Measurements from ENCODE around the gene FAM114A1. TPM values are rescaled to one million over a fixed set of nuclear protein-coding genes. Genes with fewer than 3 reads are reported as not detected.
"Not testable (repeated sequence)": the region's sequence is repeated elsewhere in the genome, so short reads cannot be mapped to it uniquely, and the experiment has no call there.

The FAM114A1 gene
- polyA plus RNA-seq, 3 donors = 29.4 to 35.3 (median 29.5) TPM

GRCh38 chr4:38964942-38965775 is 97.6 kb downstream of the FAM114A1 start:
- DNase-seq = no peak

GRCh38 chr4:38965866-38966265 is 98.3 kb downstream of the FAM114A1 start:
- no peak for DNase-seq

GRCh38 chr4:38967260-38968095 is 99.9 kb downstream of the FAM114A1 start:
- no peak for DNase-seq

GRCh38 chr4:38968668-38969067 is 101.1 kb downstream of the FAM114A1 start:
- DNase-seq = no peak

- no peak for DNase-seq
These were observed 108.7 kb downstream of the FAM114A1 start for GRCh38 chr4:38976308-38976707.

- DNase-seq = no peak
These were observed 111.5 kb downstream of the FAM114A1 start for GRCh38 chr4:38979081-38979480.

GRCh38 chr4:38979511-38980230 is 112.1 kb downstream of the FAM114A1 start:
- DNase-seq = no peak

- no peak for DNase-seq
These were observed 113.5 kb downstream of the FAM114A1 start for GRCh38 chr4:38980903-38981676.

- DNase-seq = no peak
These were observed 114.9 kb downstream of the FAM114A1 start for GRCh38 chr4:38982361-38983095.

GRCh38 chr4:38983291-38983690 is 115.7 kb downstream of the FAM114A1 start:
- no peak for DNase-seq

GRCh38 chr4:38983787-38984598 is 116.4 kb downstream of the FAM114A1 start:
- no peak for DNase-seq

- no peak for DNase-seq
These were observed 117.9 kb downstream of the FAM114A1 start for GRCh38 chr4:38985410-38986100.

GRCh38 chr4:38987491-38987890 is 119.9 kb downstream of the FAM114A1 start:
- no peak for DNase-seq

- DNase-seq = not testable (repeated sequence)
These were observed 120.7 kb downstream of the FAM114A1 start for GRCh38 chr4:38988353-38988752.

GRCh38 chr4:38989487-38989886 is 121.9 kb downstream of the FAM114A1 start:
- DNase-seq = no peak

- DNase-seq = no peak
These were observed 122.6 kb downstream of the FAM114A1 start for GRCh38 chr4:38990241-38990640.

- no peak for DNase-seq
These were observed 126.1 kb downstream of the FAM114A1 start for GRCh38 chr4:38993683-38994082.

GRCh38 chr4:38994135-38994534 is 126.5 kb downstream of the FAM114A1 start:
- no peak for DNase-seq
